GM12891 (cell line): Measurements from ENCODE around the gene SALL4.

Experiments used
- POLR2A ChIP-seq: IDR thresholded peaks from 2 replicates; pipeline ENCODE4 v1.6.1; 2011; ENCODE audit warnings: low read depth, low read length, control low read depth
- POLR2AphosphoS5 ChIP-seq: IDR thresholded peaks from 2 replicates; pipeline ENCODE4 v1.6.1; 2011; ENCODE audit warnings: low read depth, low read length, control low read depth
- POU2F2 ChIP-seq: IDR thresholded peaks from 2 replicates; pipeline ENCODE4 v1.6.1; 2011; ENCODE audit warnings: low read depth, mild to moderate bottlenecking, control low read depth, low read length, moderate library complexity
- SPI1 ChIP-seq: IDR thresholded peaks from 2 replicates; pipeline ENCODE4 v1.6.1; 2011; ENCODE audit warnings: low read depth, low read length, control low read depth
- TAF1 ChIP-seq: IDR thresholded peaks from 2 replicates; pipeline ENCODE4 v1.6.1; 2011; ENCODE audit warnings: low read depth, low read length, control low read depth

DNA sequence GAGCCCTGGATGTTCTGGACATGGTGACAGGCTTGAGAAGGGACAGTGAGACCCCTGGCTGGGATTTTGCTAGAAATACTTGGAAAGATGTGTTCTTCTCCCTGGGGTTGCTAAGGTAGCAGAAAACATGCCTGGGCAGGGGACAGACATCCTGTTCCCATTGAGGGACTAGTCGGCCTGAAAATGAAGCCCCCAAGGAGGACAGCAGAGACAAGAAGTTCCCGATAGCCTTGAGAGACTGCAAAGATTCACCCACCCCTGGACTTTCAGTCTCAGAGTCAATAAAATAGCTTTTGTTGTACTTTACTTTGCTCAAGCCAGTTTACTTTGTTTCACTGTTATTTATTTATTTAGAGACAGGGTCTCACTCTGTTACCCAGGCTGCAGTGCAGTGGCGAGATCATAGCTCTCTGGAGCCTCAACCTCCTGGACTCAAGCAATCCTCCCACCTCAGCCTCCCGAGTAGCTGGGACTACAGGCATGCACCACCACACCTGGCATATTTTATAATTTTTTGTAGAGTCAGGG, 62.5 kb downstream of the SALL4 start:
- TF ChIP-seq TAF1 (no peak), POLR2AphosphoS5 (no peak), POLR2A (no peak), POU2F2 (no peak), SPI1 (no peak)
